ENCODE measurements around the gene EIF4H. TPM values are rescaled to one million over a fixed set of nuclear protein-coding genes. Genes with fewer than 3 reads are reported as not detected.

The EIF4H gene
- total RNA-seq, 1 experiment from 2014 or later, result 365 TPM

DNA sequence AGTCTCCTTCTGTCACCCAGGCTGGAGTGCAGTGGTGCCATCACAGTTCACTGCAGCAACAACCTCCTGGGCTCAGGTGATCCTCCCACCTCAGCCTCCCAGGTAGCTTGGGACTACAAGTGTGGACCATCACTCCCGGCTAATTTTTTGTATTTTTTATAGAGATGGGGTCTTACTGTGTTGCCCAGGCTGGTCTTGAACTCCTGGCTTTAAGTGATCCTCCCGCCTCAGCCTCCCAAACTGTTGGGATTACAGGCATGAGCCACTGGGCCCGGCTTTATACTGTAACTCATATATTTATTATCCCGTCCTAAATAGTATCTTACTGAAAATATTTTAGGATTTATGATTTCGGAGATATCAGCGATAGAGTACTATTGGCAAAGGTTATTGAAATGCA, 10.9 kb downstream of the EIF4H start:
- no peak for TF ChIP-seq CTCF (IDR thresholded peaks at IDR 0.05; ENCODE audit: unreplicated experiment)
- no TSS peak for BruUV-seq (replicated peaks)
- intact Hi-C loops (cut with micrococcal nuclease), result no loop called here
- H3K4me3 Mint-ChIP-seq (ENCODE audit: unreplicated experiment), result no peak overlapping the region
- no peak overlapping the region for H3K27ac Mint-ChIP-seq (ENCODE audit: low read depth, unreplicated experiment)
- POLR2A ChIA-PET, result interaction anchor here (0.6 to 0.9 kb wide), 3 partner anchors 10 to 532 kb away, joined by 3 read pairs; partner anchors contain the start of gene EIF4H
- H3K9me3 Mint-ChIP-seq (ENCODE audit: unreplicated experiment), result no peaks in the 10 kb centered on the region
- H3K4me1 Mint-ChIP-seq (ENCODE audit: insufficient read depth, unreplicated experiment), result peaks cover 44% of the 10 kb centered on the region
- no peaks in the 10 kb centered on the region for H3K27me3 Mint-ChIP-seq (ENCODE audit: insufficient read depth, unreplicated experiment)
- no peak for DNase-seq (ENCODE audit: unreplicated experiment)
- peaks cover 77% of the 10 kb centered on the region for H3K36me3 Mint-ChIP-seq (ENCODE audit: insufficient read depth, unreplicated experiment)
- CTCF ChIA-PET, result interaction anchor here (0.5 to 1.7 kb wide), 3 partner anchors 13 to 22 kb away, joined by 4 to 10 read pairs (median 5); no protein-coding TSS in a partner anchor

DNA sequence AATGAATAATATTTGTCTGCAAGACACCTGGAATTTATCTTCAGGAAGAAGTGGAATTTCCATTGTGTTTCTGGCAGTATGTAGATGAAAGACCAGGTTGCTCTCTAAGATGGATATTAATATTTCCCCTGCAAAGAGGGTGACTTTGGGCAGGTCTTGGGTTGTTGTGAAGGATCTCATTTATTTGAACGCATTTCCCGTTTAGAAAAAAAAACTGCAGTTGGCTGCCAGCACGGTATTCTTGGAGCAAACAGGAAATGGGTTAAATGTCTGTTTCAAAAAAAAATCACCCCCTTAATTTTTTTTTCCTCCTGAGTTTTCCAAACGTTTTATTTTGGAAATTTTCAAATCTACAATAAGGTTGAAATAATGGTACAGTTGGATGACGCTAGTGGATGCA, 11.5 kb downstream of the EIF4H start:
- Mint-ChIP-seq H3K36me3 (ENCODE audit: insufficient read depth, unreplicated experiment) (peaks cover 79% of the 10 kb centered on the region), H3K27me3 (ENCODE audit: insufficient read depth, unreplicated experiment) (no peaks in the 10 kb centered on the region), H3K27ac (ENCODE audit: low read depth, unreplicated experiment) (no peak overlapping the region), H3K4me3 (ENCODE audit: unreplicated experiment) (no peak overlapping the region), H3K4me1 (ENCODE audit: insufficient read depth, unreplicated experiment) (peaks cover 40% of the 10 kb centered on the region), H3K9me3 (ENCODE audit: unreplicated experiment) (no peaks in the 10 kb centered on the region)
- TF ChIP-seq CTCF (IDR thresholded peaks at IDR 0.05; ENCODE audit: unreplicated experiment), result no peak
- DNase-seq (ENCODE audit: unreplicated experiment), result no peak
- ChIA-PET POLR2A (interaction anchor here (0.9 kb wide), 2 partner anchors 10 to 12 kb away, joined by 3 read pairs; partner anchors contain the start of gene EIF4H), CTCF (interaction anchor here (0.6 to 1.1 kb wide), 3 partner anchors 20 to 215 kb away, joined by 4 to 6 read pairs (median 4); no protein-coding TSS in a partner anchor)
- intact Hi-C loops (cut with micrococcal nuclease), result no loop called here
- BruUV-seq (replicated peaks), result no TSS peak

GRCh38 chr7:74187915-74188675, 13.9 kb downstream of the EIF4H start:
- H3K27me3 Mint-ChIP-seq (ENCODE audit: insufficient read depth, unreplicated experiment), result no peaks in the 10 kb centered on the region
- H3K27ac Mint-ChIP-seq (ENCODE audit: low read depth, unreplicated experiment), result no peak overlapping the region
- intact Hi-C loops (cut with micrococcal nuclease), result no loop called here
- CTCF ChIA-PET, result interaction anchor here (0.6 kb wide), 1 partner anchor 16 kb away, joined by 3 read pairs; no protein-coding TSS in a partner anchor
- H3K4me1 Mint-ChIP-seq (ENCODE audit: insufficient read depth, unreplicated experiment), result peaks cover 24% of the 10 kb centered on the region
- H3K4me3 Mint-ChIP-seq (ENCODE audit: unreplicated experiment), result no peak overlapping the region
- H3K9me3 Mint-ChIP-seq (ENCODE audit: unreplicated experiment), result no peaks in the 10 kb centered on the region
- DNase-seq (ENCODE audit: unreplicated experiment), result no peak
- no TSS peak for BruUV-seq (replicated peaks)
- H3K36me3 Mint-ChIP-seq (ENCODE audit: insufficient read depth, unreplicated experiment), result peaks cover 86% of the 10 kb centered on the region
- POLR2A ChIA-PET, result interaction anchor here (0.6 to 1.7 kb wide), 3 partner anchors 11 to 118 kb away, joined by 4 to 8 read pairs (median 4); no protein-coding TSS in a partner anchor
- TF ChIP-seq CTCF (IDR thresholded peaks at IDR 0.05; ENCODE audit: unreplicated experiment), result no peak

- no peak for DNase-seq (ENCODE audit: unreplicated experiment)
- no peak overlapping the region for H3K27ac Mint-ChIP-seq (ENCODE audit: low read depth, unreplicated experiment)
- BruUV-seq (replicated peaks), result no TSS peak
- H3K4me1 Mint-ChIP-seq (ENCODE audit: insufficient read depth, unreplicated experiment), result peaks cover 10% of the 10 kb centered on the region
- H3K4me3 Mint-ChIP-seq (ENCODE audit: unreplicated experiment), result no peak overlapping the region
- intact Hi-C loops (cut with micrococcal nuclease), result no loop called here
- H3K36me3 Mint-ChIP-seq (ENCODE audit: insufficient read depth, unreplicated experiment), result peaks cover 93% of the 10 kb centered on the region
- H3K27me3 Mint-ChIP-seq (ENCODE audit: insufficient read depth, unreplicated experiment), result no peaks in the 10 kb centered on the region
- H3K9me3 Mint-ChIP-seq (ENCODE audit: unreplicated experiment), result no peaks in the 10 kb centered on the region
- POLR2A ChIA-PET, result interaction anchor here (1.2 kb wide), 1 partner anchor 14 kb away, joined by 4 read pairs; no protein-coding TSS in a partner anchor
- no peak for TF ChIP-seq CTCF (IDR thresholded peaks at IDR 0.05; ENCODE audit: unreplicated experiment)
- CTCF ChIA-PET, result interaction anchor here (0.7 to 3.1 kb wide), 6 partner anchors 10 to 340 kb away, joined by 3 to 12 read pairs (median 6); no protein-coding TSS in a partner anchor
Measured at GRCh38 chr7:74190259-74190658, 16.1 kb downstream of the EIF4H start.
